22Rv1 (cell line): ENCODE data around the gene ANKLE2.

Experiments
- CTCF ChIP-seq: fragments of 450-650 bp; IDR thresholded peaks from 2 replicates; pipeline ENCODE4 v1.5.1; 2017; ENCODE audit warnings: mild to moderate bottlenecking
- ZFX ChIP-seq: fragments of 450-650 bp; IDR thresholded peaks from 2 replicates; pipeline ENCODE4 v1.6.1; 2017; ENCODE audit warnings: antibody characterized with exemption, borderline replicate concordance

GRCh38 chr12:132711080-132711843 lies 50.4 kb downstream of the ANKLE2 start:
- no peak for TF ChIP-seq CTCF
- TF ChIP-seq ZFX, result no peak
